ENCODE data around the gene SLC34A3.

DNA sequence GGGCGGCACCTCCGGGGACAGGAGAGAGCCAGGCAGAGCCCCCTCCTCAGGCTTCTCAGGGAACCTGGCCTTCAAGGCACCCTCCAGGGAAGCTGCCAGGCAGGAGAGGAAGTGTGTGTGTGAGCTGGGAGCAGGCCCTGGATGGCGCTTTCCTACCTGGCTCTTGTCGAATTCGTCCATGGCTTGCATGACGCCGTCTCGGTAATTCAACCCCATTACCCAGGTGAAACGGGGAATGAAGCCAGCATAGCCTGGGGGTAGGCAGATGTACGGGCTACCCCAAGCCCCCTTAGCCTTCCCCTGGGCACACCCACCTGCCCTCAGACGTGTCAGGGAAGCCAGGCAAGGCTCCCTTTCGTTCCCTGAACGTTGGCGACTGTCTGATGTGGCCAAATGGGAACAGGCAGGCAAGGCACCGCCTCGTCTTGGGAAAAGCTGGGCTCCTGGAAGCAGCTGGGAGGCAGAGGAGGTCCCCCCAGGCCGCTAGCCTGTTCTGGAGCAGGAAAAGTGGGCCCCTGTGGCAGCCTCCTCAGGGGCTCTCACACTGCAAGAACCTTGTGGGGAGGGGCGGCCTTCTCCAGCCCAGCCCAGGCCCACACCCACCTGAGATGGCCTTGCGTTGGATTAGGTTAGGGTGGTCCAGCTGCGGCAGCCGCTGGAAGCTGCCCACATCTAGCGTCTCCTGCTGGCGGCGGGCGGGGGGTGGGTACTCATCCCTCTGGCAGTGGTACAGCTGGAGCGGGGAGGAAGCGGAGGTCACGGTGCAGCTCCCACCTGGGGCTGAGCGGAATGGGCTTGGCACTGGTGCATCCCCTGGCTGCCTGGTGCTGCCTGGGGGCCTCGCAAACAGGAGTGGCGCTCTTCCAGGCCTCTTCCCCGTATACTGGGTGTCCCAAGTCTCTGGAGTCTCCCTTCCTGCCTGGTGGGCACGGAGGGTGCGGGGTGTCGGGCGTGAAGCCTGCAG, 14.1 kb downstream of the SLC34A3 start:
- TF ChIP-seq POLR2AphosphoS5 (IDR thresholded peaks at IDR 0.05; ENCODE audit: low read depth, low read length) (no peak), FOXP2 (optimal IDR thresholded peaks at IDR 0.05; ENCODE audit: borderline replicate concordance, extremely low read depth, extremely low read length, insufficient read depth) (no peak)
- TF ChIP-seq, protein P1, sequence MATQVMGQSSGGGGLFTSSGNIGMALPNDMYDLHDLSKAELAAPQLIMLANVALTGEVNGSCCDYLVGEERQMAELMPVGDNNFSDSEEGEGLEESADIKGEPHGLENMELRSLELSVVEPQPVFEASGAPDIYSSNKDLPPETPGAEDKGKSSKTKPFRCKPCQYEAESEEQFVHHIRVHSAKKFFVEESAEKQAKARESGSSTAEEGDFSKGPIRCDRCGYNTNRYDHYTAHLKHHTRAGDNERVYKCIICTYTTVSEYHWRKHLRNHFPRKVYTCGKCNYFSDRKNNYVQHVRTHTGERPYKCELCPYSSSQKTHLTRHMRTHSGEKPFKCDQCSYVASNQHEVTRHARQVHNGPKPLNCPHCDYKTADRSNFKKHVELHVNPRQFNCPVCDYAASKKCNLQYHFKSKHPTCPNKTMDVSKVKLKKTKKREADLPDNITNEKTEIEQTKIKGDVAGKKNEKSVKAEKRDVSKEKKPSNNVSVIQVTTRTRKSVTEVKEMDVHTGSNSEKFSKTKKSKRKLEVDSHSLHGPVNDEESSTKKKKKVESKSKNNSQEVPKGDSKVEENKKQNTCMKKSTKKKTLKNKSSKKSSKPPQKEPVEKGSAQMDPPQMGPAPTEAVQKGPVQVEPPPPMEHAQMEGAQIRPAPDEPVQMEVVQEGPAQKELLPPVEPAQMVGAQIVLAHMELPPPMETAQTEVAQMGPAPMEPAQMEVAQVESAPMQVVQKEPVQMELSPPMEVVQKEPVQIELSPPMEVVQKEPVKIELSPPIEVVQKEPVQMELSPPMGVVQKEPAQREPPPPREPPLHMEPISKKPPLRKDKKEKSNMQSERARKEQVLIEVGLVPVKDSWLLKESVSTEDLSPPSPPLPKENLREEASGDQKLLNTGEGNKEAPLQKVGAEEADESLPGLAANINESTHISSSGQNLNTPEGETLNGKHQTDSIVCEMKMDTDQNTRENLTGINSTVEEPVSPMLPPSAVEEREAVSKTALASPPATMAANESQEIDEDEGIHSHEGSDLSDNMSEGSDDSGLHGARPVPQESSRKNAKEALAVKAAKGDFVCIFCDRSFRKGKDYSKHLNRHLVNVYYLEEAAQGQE (IDR thresholded peaks at IDR 0.05; ENCODE audit: insufficient read depth in 1 of 2, low read depth in 2 of 2, low read length in 2 of 2) = no peak

Measured in PFSK-1 (cell line).